Measurements from ENCODE around the gene GPAT2.
"Not testable (repeated sequence)": the region's sequence is repeated elsewhere in the genome, so short reads cannot be mapped to it uniquely, and the experiment has no call there.

- not testable (repeated sequence) for TF ChIP-seq CTCF, POLR2A (IDR thresholded peaks at IDR 0.05)
Measured at GRCh38 chr2:96034792-96035191, at the start of gene GPAT2.

Data from heart left ventricle (tissue), 13 donors.